GM20000 (cell line): Measurements from ENCODE around the gene SCUBE3.

Experiments
- DNase-seq: peaks from one replicate; pipeline ENCODE4 v3.0.0; 2012; ENCODE audit warnings: low spot score
- CTCF ChIP-seq: IDR thresholded peaks from 2 replicates; pipeline ENCODE4 v1.5.1; 2012; ENCODE audit warnings: mild to moderate bottlenecking, control low read depth; ENCODE audit errors: extremely low read depth, missing control alignments

The SCUBE3 gene

GRCh38 chr6:35216851-35217811 is 3.4 kb downstream of the SCUBE3 start:
- no peak for TF ChIP-seq CTCF
- DNase-seq = no peak

- no peak for DNase-seq
- TF ChIP-seq CTCF = no peak
Observed at GRCh38 chr6:35218021-35218420, 4.3 kb downstream of the SCUBE3 start.

GRCh38 chr6:35218456-35218855 is 4.7 kb downstream of the SCUBE3 start:
- no peak for DNase-seq

GRCh38 chr6:35219683-35220326 is 6.0 kb downstream of the SCUBE3 start:
- no peak for DNase-seq
- TF ChIP-seq CTCF = no peak

More at GRCh38 chr6:35218456-35218855, 4.7 kb downstream of the SCUBE3 start:
- TF ChIP-seq CTCF = no peak

- DNase-seq = no peak
- no peak for TF ChIP-seq CTCF
Observed at GRCh38 chr6:35220711-35221110, 7.0 kb downstream of the SCUBE3 start.

GRCh38 chr6:35223396-35223795 is 9.6 kb downstream of the SCUBE3 start:
- no peak for DNase-seq
- TF ChIP-seq CTCF = no peak

- DNase-seq = no peak
- no peak for TF ChIP-seq CTCF
Observed at GRCh38 chr6:35224720-35225119, 11.0 kb downstream of the SCUBE3 start.
